Tibial artery (tissue), 4 donors: ENCODE data around the gene FAM171A1.
A peak's percentile ranks its signal among the peaks of the same experiment; 100 is the strongest.
"Not testable (repeated sequence)": the region's sequence is repeated elsewhere in the genome, so short reads cannot be mapped to it uniquely, and the experiment has no call there.

ENCODE experiments used
- DNase-seq, 2 donors: peaks; one replicate each; pipeline ENCODE4 v3.0.0-alpha.2; 2019
- H3K27ac ChIP-seq, 2 donors: fragments of 200-600 bp; sonication (generic) in 1 of 2; 1 replicate in 1 of 2; 2 replicates in 1 of 2; pipeline ENCODE4 v1.5.1; 2018 to 2019; ENCODE audit warnings: mild to moderate bottlenecking in 1 of 2
- H3K27me3 ChIP-seq, 2 donors: fragments of 200-600 bp; sonication (generic) in 1 of 2; one replicate each; pipeline versions ENCODE4 v1.5.1 to v1.6.0; 2016 to 2019
- H3K36me3 ChIP-seq, 3 donors: fragments of 200-600 bp; sonication (generic) in 2 of 3; one replicate each; pipeline ENCODE4 v1.5.1; 2016 to 2019; ENCODE audit warnings: mild to moderate bottlenecking in 2 of 3
- H3K4me1 ChIP-seq, 4 donors: fragments of 200-600 bp; sonication (generic) in 2 of 4; 1 replicate in 3 of 4; 2 replicates in 1 of 4; pipeline ENCODE4 v1.5.1; 2016 to 2019
- H3K4me3 ChIP-seq, 2 donors: fragments of 200-600 bp; sonication (generic) in 1 of 2; 1 replicate in 1 of 2; 2 replicates in 1 of 2; pipeline ENCODE4 v1.5.1; 2018 to 2019; ENCODE audit warnings: mild to moderate bottlenecking in 2 of 2
- H3K9me3 ChIP-seq, 3 donors: fragments of 200-600 bp; sonication (generic) in 1 of 3; one replicate each; pipeline ENCODE4 v1.5.1; 2016 to 2019
- intact Hi-C: fragments of 100-400 bp; cut with DNase I; formaldehyde crosslinking; loops from one replicate; pipeline ENCODE4 v1.15.0; 2023; ENCODE audit warnings: low total_unique reads
- TF ChIP-seq, protein P1 (sequence below), 2 experiments: fragments of 200-600 bp in 1 of 2; fragments of 450-650 bp in 1 of 2; IDR thresholded peaks; one replicate each; pipeline ENCODE4 v1.5.1; 2017 to 2019; ENCODE audit warnings: antibody characterized with exemption in 2 of 2, mild to moderate bottlenecking in 1 of 2, moderate library complexity in 1 of 2

Gene FAM171A1

DNA sequence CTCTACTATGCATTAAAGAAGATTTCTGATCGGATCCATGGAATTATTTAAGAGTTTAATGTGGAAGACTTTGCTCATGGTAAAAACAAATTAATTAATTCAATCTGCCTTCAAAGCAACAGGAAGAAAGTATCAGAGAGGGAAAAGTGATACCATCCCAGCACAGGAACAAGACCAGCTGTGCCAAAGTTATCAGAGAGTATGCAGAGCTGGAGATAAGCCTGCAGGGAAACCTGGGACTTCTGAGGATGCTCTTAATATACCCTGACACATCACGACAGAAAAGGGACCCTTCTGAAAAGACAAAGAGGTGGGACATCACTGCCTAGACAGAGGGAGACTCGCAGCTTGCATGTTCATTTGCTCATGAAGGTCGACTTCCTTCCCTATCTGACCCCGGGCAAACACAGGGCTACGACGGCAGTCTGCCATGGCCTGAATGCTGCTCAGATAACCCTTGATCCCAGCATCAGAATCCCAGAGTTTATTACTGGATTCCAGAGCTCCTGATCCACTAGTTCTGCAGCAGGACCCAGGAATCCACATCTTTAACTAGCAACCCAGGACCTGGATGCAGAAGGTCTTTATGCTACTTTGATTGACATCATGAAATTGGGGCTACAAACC is 29.5 kb downstream of the FAM171A1 start:
- no peaks in the 10 kb centered on the region for H3K9me3 ChIP-seq
- intact Hi-C loops = no loop called here
- no peaks in the 10 kb centered on the region for H3K36me3 ChIP-seq
- no peaks in the 10 kb centered on the region for H3K27me3 ChIP-seq
- H3K4me3 ChIP-seq = no peak overlapping the region
- DNase-seq = peak in 1 of 2 donors; percentile 13
- H3K27ac ChIP-seq = no peak overlapping the region
- TF ChIP-seq, protein P1, sequence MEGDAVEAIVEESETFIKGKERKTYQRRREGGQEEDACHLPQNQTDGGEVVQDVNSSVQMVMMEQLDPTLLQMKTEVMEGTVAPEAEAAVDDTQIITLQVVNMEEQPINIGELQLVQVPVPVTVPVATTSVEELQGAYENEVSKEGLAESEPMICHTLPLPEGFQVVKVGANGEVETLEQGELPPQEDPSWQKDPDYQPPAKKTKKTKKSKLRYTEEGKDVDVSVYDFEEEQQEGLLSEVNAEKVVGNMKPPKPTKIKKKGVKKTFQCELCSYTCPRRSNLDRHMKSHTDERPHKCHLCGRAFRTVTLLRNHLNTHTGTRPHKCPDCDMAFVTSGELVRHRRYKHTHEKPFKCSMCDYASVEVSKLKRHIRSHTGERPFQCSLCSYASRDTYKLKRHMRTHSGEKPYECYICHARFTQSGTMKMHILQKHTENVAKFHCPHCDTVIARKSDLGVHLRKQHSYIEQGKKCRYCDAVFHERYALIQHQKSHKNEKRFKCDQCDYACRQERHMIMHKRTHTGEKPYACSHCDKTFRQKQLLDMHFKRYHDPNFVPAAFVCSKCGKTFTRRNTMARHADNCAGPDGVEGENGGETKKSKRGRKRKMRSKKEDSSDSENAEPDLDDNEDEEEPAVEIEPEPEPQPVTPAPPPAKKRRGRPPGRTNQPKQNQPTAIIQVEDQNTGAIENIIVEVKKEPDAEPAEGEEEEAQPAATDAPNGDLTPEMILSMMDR (IDR thresholded peaks at IDR 0.05) = no peak
- H3K4me1 ChIP-seq = no peaks in the 10 kb centered on the region

- DNase-seq = no peak
- Histone ChIP-seq H3K4me3 (no peak overlapping the region), H3K27me3 (no peaks in the 10 kb centered on the region), H3K27ac (no peak overlapping the region), H3K9me3 (no peaks in the 10 kb centered on the region), H3K36me3 (no peaks in the 10 kb centered on the region), H3K4me1 (peaks cover 0 to 8% (median 0%) of the 10 kb centered on the region in 4 donors)
- TF ChIP-seq, protein P1 (IDR thresholded peaks at IDR 0.05) = no peak
- intact Hi-C loops = no loop called here
These were observed 31.2 kb downstream of the FAM171A1 start for GRCh38 chr10:15339892-15340291.

DNA sequence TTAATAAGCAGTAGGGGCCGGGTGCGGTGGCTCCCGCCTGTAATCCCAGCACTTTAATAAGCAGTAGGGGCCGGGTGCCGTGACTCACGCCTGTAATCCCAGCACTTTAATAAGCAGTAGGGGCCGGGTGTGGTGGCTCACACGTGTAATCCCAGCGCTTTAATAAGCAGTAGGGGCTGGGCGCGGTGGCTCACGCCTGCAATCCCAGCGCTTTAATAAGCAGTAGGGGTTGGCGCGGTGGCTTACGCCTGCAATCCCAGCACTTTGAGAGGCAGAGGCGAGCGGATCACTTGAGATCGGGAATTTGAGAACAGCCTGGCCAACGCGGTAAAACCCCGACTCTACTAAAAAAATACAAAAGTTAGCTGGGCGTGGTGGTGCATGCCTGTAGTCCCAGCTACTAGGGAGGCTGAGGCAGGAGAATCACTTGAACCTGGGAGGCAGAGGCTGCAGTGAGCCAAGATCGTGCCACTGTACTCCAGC is 33.6 kb downstream of the FAM171A1 start:
- H3K27me3 ChIP-seq, H3K27ac ChIP-seq, H3K9me3 ChIP-seq, H3K4me1 ChIP-seq, intact Hi-C loops, DNase-seq, H3K4me3 ChIP-seq, H3K36me3 ChIP-seq: not testable (repeated sequence)

DNA sequence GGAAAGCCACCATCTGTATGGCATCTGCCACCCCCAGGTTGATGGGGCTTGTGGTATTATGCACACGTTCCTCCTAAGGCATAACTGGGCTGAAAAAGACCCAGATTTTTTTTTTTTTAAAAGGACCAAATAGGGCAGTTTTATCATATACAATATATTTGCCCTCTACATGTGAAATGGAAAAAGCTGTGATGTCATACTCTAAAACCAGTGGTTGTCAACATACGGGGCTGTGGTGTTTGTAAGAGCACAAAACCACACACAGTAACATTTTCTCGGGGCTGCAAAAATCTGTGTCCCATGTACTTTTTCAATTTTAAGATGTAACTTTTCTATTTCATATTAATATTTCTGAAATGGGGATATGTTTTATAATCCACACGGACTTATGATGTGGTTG is 34.9 kb downstream of the FAM171A1 start:
- Histone ChIP-seq H3K9me3 (no peaks in the 10 kb centered on the region), H3K4me1 (peaks cover 0 to 8% (median 0%) of the 10 kb centered on the region in 4 donors), H3K36me3 (no peaks in the 10 kb centered on the region), H3K4me3 (no peak overlapping the region), H3K27ac (no peak overlapping the region), H3K27me3 (no peaks in the 10 kb centered on the region)
- DNase-seq = no peak
- TF ChIP-seq, protein P1 (IDR thresholded peaks at IDR 0.05) = no peak
- intact Hi-C loops = no loop called here

- no peaks in the 10 kb centered on the region for H3K36me3 ChIP-seq
- TF ChIP-seq, protein P1 (IDR thresholded peaks at IDR 0.05) = no peak
- H3K4me3 ChIP-seq = no peak overlapping the region
- DNase-seq = no peak
- H3K27me3 ChIP-seq = no peaks in the 10 kb centered on the region
- no peak overlapping the region for H3K27ac ChIP-seq
- intact Hi-C loops = no loop called here
- H3K4me1 ChIP-seq = peaks cover 0 to 8% (median 0%) of the 10 kb centered on the region in 4 donors
- no peaks in the 10 kb centered on the region for H3K9me3 ChIP-seq
These were observed 35.6 kb downstream of the FAM171A1 start for GRCh38 chr10:15335508-15335907.

- Histone ChIP-seq H3K9me3 (no peaks in the 10 kb centered on the region), H3K36me3 (no peaks in the 10 kb centered on the region), H3K27me3 (no peaks in the 10 kb centered on the region), H3K4me3 (no peak overlapping the region), H3K4me1 (peaks cover 0 to 8% (median 0%) of the 10 kb centered on the region in 4 donors), H3K27ac (no peak overlapping the region)
- intact Hi-C loops = no loop called here
- no peak for DNase-seq
- TF ChIP-seq, protein P1 (IDR thresholded peaks at IDR 0.05) = no peak
These were observed 36.3 kb downstream of the FAM171A1 start for GRCh38 chr10:15334650-15335323.
